CD4-positive, alpha-beta T cell treated with Interleukin-21 for 1 hour (primary cell): Measurements from ENCODE around the gene NGEF.
"Not testable (repeated sequence)": the region's sequence is repeated elsewhere in the genome, so short reads cannot be mapped to it uniquely, and the experiment has no call there.

Source experiments
- DNase-seq: peaks from one replicate; pipeline ENCODE4 v3.0.0-alpha.2; 2020

Gene NGEF

GRCh38 chr2:233020454-233020853 is 7.4 kb upstream of the NGEF start:
- DNase-seq, result no peak

GRCh38 chr2:233019610-233020009 is 6.6 kb upstream of the NGEF start:
- not testable (repeated sequence) for DNase-seq

GRCh38 chr2:233017947-233018346 is 4.9 kb upstream of the NGEF start:
- DNase-seq, result no peak

- no peak for DNase-seq
Measured at GRCh38 chr2:233015019-233015645, 2.1 kb upstream of the NGEF start.

GRCh38 chr2:233013650-233014049 is 594 bp upstream of the NGEF start:
- no peak for DNase-seq

- no peak for DNase-seq
Measured at GRCh38 chr2:233012301-233012971, 620 bp downstream of the NGEF start.

- no peak for DNase-seq
Measured at GRCh38 chr2:233011702-233012131, 1.3 kb downstream of the NGEF start.

GRCh38 chr2:233011268-233011650 is 1.8 kb downstream of the NGEF start:
- no peak for DNase-seq

- DNase-seq, result no peak
Measured at GRCh38 chr2:233010569-233011267, 2.3 kb downstream of the NGEF start.

- DNase-seq, result no peak
Measured at GRCh38 chr2:233009661-233010060, 3.4 kb downstream of the NGEF start.

GRCh38 chr2:233007739-233008138 is 5.3 kb downstream of the NGEF start:
- DNase-seq, result no peak

GRCh38 chr2:233007270-233007669 is 5.8 kb downstream of the NGEF start:
- no peak for DNase-seq

GRCh38 chr2:233006648-233007047 is 6.4 kb downstream of the NGEF start:
- DNase-seq, result no peak

GRCh38 chr2:233005096-233005495 is 8.0 kb downstream of the NGEF start:
- DNase-seq, result no peak

GRCh38 chr2:233003658-233004555 is 9.1 kb downstream of the NGEF start:
- no peak for DNase-seq

- no peak for DNase-seq
Measured at GRCh38 chr2:233002829-233003657, 10.0 kb downstream of the NGEF start.

- DNase-seq, result no peak
Measured at GRCh38 chr2:233000886-233001750, 11.9 kb downstream of the NGEF start.

- no peak for DNase-seq
Measured at GRCh38 chr2:232999354-232999753, 13.7 kb downstream of the NGEF start.

- DNase-seq, result no peak
Measured at GRCh38 chr2:232998666-232998985, 14.4 kb downstream of the NGEF start.

GRCh38 chr2:232997749-232998665 is 15.0 kb downstream of the NGEF start:
- DNase-seq, result no peak
